Mammary epithelial cell (primary cell): Measurements from ENCODE around the gene RNF212.

Experiments used
- EZH2 ChIP-seq: IDR thresholded peaks from 2 replicates; pipeline ENCODE4 v1.6.1; 2012; ENCODE audit warnings: low read length, inconsistent platforms, borderline replicate concordance
- TF ChIP-seq, protein P1 (sequence below), 2 donors: IDR thresholded peaks in 1 of 2; conservative IDR thresholded peaks in 1 of 2; 2 replicates each; pipeline ENCODE4 v1.5.1; 2011 to 2012; ENCODE audit warnings: inconsistent platforms in 2 of 2, low read length in 2 of 2, mild to moderate bottlenecking in 2 of 2, control low read depth in 1 of 2, low read depth in 1 of 2; ENCODE audit not compliant: insufficient read depth in 1 of 2; ENCODE audit errors: extremely low read depth in 1 of 2

DNA sequence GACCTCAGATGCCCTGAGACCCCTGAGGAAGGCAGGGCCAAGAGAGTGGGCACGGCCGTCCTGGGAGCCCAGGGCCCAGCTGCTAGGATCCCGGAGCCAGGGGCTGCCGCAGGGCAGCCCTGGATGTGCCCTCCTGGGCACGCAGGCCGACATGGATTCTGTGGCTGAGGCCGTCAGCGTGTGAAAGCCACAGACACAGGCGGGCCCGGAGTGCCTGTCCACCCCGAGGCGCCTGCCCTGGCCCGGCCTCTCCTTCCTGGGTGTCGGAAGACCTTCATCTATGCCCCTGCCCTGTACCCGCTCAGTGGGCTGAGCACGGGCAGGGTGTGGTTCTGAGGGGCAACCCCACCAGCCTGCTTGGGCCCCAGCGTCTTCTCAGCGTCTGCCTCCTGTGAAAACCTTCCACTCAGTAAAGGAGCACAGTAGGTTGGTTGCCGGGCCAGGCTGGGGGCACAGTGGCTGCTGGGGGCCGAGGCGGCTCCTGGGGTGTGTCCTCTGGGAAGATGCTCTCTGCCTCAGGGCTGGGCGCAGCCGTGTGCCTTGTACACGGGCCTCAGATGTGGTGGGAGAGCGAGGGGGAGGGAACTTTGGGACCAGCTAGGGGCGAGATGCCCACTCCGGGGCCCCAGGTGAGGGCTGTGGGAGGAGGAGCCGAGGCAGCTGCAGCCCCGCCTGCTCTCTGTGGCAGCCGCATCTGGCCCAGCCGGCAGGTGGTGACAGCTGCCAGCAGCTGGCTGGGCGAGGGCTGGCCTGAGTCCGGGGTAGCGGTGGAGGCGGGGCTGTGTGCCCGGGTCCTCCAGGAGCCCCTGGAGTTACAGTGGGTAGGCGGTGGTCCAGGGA lies 81.2 kb downstream of the RNF212 start:
- TF ChIP-seq, protein P1, sequence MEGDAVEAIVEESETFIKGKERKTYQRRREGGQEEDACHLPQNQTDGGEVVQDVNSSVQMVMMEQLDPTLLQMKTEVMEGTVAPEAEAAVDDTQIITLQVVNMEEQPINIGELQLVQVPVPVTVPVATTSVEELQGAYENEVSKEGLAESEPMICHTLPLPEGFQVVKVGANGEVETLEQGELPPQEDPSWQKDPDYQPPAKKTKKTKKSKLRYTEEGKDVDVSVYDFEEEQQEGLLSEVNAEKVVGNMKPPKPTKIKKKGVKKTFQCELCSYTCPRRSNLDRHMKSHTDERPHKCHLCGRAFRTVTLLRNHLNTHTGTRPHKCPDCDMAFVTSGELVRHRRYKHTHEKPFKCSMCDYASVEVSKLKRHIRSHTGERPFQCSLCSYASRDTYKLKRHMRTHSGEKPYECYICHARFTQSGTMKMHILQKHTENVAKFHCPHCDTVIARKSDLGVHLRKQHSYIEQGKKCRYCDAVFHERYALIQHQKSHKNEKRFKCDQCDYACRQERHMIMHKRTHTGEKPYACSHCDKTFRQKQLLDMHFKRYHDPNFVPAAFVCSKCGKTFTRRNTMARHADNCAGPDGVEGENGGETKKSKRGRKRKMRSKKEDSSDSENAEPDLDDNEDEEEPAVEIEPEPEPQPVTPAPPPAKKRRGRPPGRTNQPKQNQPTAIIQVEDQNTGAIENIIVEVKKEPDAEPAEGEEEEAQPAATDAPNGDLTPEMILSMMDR (conservative IDR thresholded peaks at IDR 0.05 in 1 of 2, IDR thresholded peaks at IDR 0.05 in 1 of 2; ENCODE audit: extremely low read depth in 1 of 2, insufficient read depth in 1 of 2, low read depth in 1 of 2, low read length in 2 of 2) = peak; percentile 2 to 55
- TF ChIP-seq EZH2 = no peak
